Chondrocyte (in vitro differentiated cells): Measurements from ENCODE around the gene UVRAG. TPM values are rescaled to one million over a fixed set of nuclear protein-coding genes. Genes with fewer than 3 reads are reported as not detected.

Experiments used
- DNase-seq: peaks from one replicate; pipeline ENCODE4 v3.0.0; 2021; ENCODE audit warnings: mixed read lengths, low spot score
- H3K27ac Mint-ChIP-seq: one replicate; pipeline ENCODE4 v1.8.0; 2021; ENCODE audit warnings: mild to moderate bottlenecking, moderate library complexity, mixed read lengths; ENCODE audit not compliant: unreplicated experiment
- H3K27me3 Mint-ChIP-seq: 2 replicates; pipeline ENCODE4 v1.8.0; 2021; ENCODE audit warnings: low read depth, mixed read lengths
- H3K36me3 Mint-ChIP-seq: 2 replicates; pipeline ENCODE4 v1.8.0; 2021; ENCODE audit warnings: low read depth, mixed read lengths
- H3K4me1 Mint-ChIP-seq: 2 replicates; pipeline ENCODE4 v1.8.0; 2021; ENCODE audit warnings: low read depth, mild to moderate bottlenecking, mixed read lengths
- H3K4me3 Mint-ChIP-seq: one replicate; pipeline ENCODE4 v1.8.0; 2021; ENCODE audit warnings: mild to moderate bottlenecking, moderate library complexity, mixed read lengths; ENCODE audit not compliant: unreplicated experiment
- H3K9me3 Mint-ChIP-seq: 2 replicates; pipeline ENCODE4 v1.8.0; 2021; ENCODE audit warnings: low read depth, mixed read lengths
- CTCF ChIP-seq: fragments of 200-600 bp; sonication (generic); IDR thresholded peaks from 2 replicates; pipeline ENCODE4 v1.5.0; 2021; ENCODE audit warnings: antibody characterized with exemption, mild to moderate bottlenecking, moderate library complexity
- total RNA-seq: library from RNA; stranded (reverse); gene quantifications from 3 replicates; pipeline ENCODE4 v1.2.1, GENCODE V29; 2021

UVRAG gene
- total RNA-seq, 1 donor from 2014 or later, result 16.9 TPM

- no peaks in the 10 kb centered on the region for H3K9me3 Mint-ChIP-seq
- H3K27me3 Mint-ChIP-seq, result no peaks in the 10 kb centered on the region
- no peak overlapping the region for H3K4me3 Mint-ChIP-seq
- TF ChIP-seq CTCF, result no peak
- no peak for DNase-seq
- peak overlapping the region; percentile 93 for H3K27ac Mint-ChIP-seq
- no peaks in the 10 kb centered on the region for H3K36me3 Mint-ChIP-seq
- H3K4me1 Mint-ChIP-seq, result peaks cover 23% of the 10 kb centered on the region
These were observed 690 bp upstream of the UVRAG start for GRCh38 chr11:75814363-75814676.

- Mint-ChIP-seq H3K27ac (peak overlapping the region; percentile 93), H3K9me3 (no peaks in the 10 kb centered on the region), H3K4me1 (peaks cover 23% of the 10 kb centered on the region), H3K27me3 (no peaks in the 10 kb centered on the region), H3K36me3 (no peaks in the 10 kb centered on the region), H3K4me3 (no peak overlapping the region)
- no peak for DNase-seq
- peak; percentile 37 for TF ChIP-seq CTCF
These were observed 547 bp downstream of the UVRAG start for GRCh38 chr11:75815345-75816168.

GRCh38 chr11:75816561-75817239 lies 1.7 kb downstream of the UVRAG start:
- H3K4me1 Mint-ChIP-seq, result peaks cover 31% of the 10 kb centered on the region
- no peak for DNase-seq
- H3K27me3 Mint-ChIP-seq, result no peaks in the 10 kb centered on the region
- no peak for TF ChIP-seq CTCF
- H3K4me3 Mint-ChIP-seq, result no peak overlapping the region
- no peaks in the 10 kb centered on the region for H3K36me3 Mint-ChIP-seq
- no peak overlapping the region for H3K27ac Mint-ChIP-seq
- H3K9me3 Mint-ChIP-seq, result no peaks in the 10 kb centered on the region

- no peak for DNase-seq
- H3K4me3 Mint-ChIP-seq, result no peak overlapping the region
- no peaks in the 10 kb centered on the region for H3K27me3 Mint-ChIP-seq
- H3K36me3 Mint-ChIP-seq, result no peaks in the 10 kb centered on the region
- no peak overlapping the region for H3K27ac Mint-ChIP-seq
- no peaks in the 10 kb centered on the region for H3K9me3 Mint-ChIP-seq
- peaks cover 31% of the 10 kb centered on the region for H3K4me1 Mint-ChIP-seq
- TF ChIP-seq CTCF, result no peak
These were observed 5.6 kb downstream of the UVRAG start for GRCh38 chr11:75820645-75821044.

- Mint-ChIP-seq H3K9me3 (no peaks in the 10 kb centered on the region), H3K36me3 (no peaks in the 10 kb centered on the region), H3K4me3 (no peak overlapping the region), H3K27me3 (no peaks in the 10 kb centered on the region), H3K27ac (peak overlapping the region; percentile 20), H3K4me1 (peaks cover 35% of the 10 kb centered on the region)
- DNase-seq, result no peak
- TF ChIP-seq CTCF, result no peak
These were observed 6.2 kb downstream of the UVRAG start for GRCh38 chr11:75821202-75821601.
